K562 (cell line): ENCODE measurements around the gene EIPR1. TPM values are rescaled to one million over a fixed set of nuclear protein-coding genes. Genes with fewer than 3 reads are reported as not detected.

Experiments
- ATAC-seq: fragments of 200-7000 bp; cut with Tn5 transposase; 3 replicates; pipeline ENCODE4 v1.9.1; 2020; ENCODE audit warnings: moderate library complexity
- BruUV-seq: library from RNA; stranded (reverse); fragments of 400-500 nt; replicated peaks from 2 replicates; lab custom pipeline; 2021; lab: Mats Ljungman, UMichigan
- CTCF ChIA-PET: fragments of 300-600 bp; formaldehyde crosslinking; extraction: SDS; loops from one replicate; lab custom pipeline; 2021; ENCODE audit warnings: low intra/inter-chr PET ratio; lab: Yijun Ruan, JAX
- POLR2A ChIA-PET: fragments of 300-600, 350-650 bp; sonication (Branson Sonifier 250); formaldehyde crosslinking; extraction: SDS; loops from one replicate; lab custom pipeline; 2021; ENCODE audit warnings: antibody characterized with exemption, inconsistent platforms; lab: Yijun Ruan, JAX
- DNase-seq, 4 experiments: peaks; one replicate each; pipeline versions ENCODE4 v3.0.0 to v3.0.0-alpha.2; 2011 to 2018; ENCODE audit warnings: low spot score in 3 of 4, mixed read lengths in 3 of 4; ENCODE audit errors: extremely low read depth in 1 of 4
- FAIRE-seq: peaks from 2 replicates; lab custom pipeline; 2011; peaks lifted over from hg19 to GRCh38; lab: Jason Lieb, UNC
- H2AFZ ChIP-seq: 2 replicates; pipeline ENCODE4 v1.6.0; 2011; ENCODE audit warnings: low read depth, low read length, control low read depth, inconsistent platforms
- H3K27ac ChIP-seq: fragments of 200-600 bp; 3 replicates; pipeline ENCODE4 v1.8.0; 2011; ENCODE audit warnings: low read depth, mild to moderate bottlenecking, control low read depth, inconsistent platforms, low read length, moderate library complexity, mixed read lengths; ENCODE audit errors: extremely low read depth
- H3K27me3 ChIP-seq, 2 experiments: fragments of 300-600 bp in 1 of 2; 2 replicates in 1 of 2; 3 replicates in 1 of 2; pipeline versions ENCODE4 v1.6.0 to v1.8.0; 2011; ENCODE audit warnings: inconsistent platforms in 2 of 2, low read length in 2 of 2, mild to moderate bottlenecking in 1 of 2, mixed read lengths in 1 of 2, moderate library complexity in 1 of 2; ENCODE audit not compliant: control insufficient read depth in 2 of 2, insufficient read depth in 2 of 2
- H3K36me3 ChIP-seq: fragments of 300-600 bp; 3 replicates; pipeline ENCODE4 v1.8.0; 2011; ENCODE audit warnings: mild to moderate bottlenecking, low read length, inconsistent platforms; ENCODE audit not compliant: control insufficient read depth, insufficient read depth
- H3K4me1 ChIP-seq, 2 experiments: fragments of 200-600 bp in 1 of 2; replicated peaks in 1 of 2; 2 replicates in 1 of 2; 3 replicates in 1 of 2; pipeline versions ENCODE4 v1.5.1 to v1.8.0; 2011; ENCODE audit warnings: inconsistent platforms in 2 of 2, low read length in 2 of 2, mild to moderate bottlenecking in 1 of 2, mixed read lengths in 1 of 2, moderate library complexity in 1 of 2; ENCODE audit not compliant: control insufficient read depth in 2 of 2, insufficient read depth in 2 of 2
- H3K4me2 ChIP-seq: 2 replicates; pipeline ENCODE4 v1.6.1; 2011; ENCODE audit warnings: low read length, control low read depth, inconsistent platforms, mixed read lengths; ENCODE audit not compliant: insufficient read depth
- H3K4me3 ChIP-seq: fragments of 200-600 bp; sonication (generic), shearing (Covaris generic); 2 replicates; pipeline ENCODE4 v1.5.1; 2016; ENCODE audit warnings: control low read depth, inconsistent platforms
- H3K79me2 ChIP-seq: fragments of 200-600 bp; 3 replicates; pipeline ENCODE4 v1.8.0; 2011; ENCODE audit warnings: low read length, inconsistent platforms; ENCODE audit not compliant: control insufficient read depth, insufficient read depth
- H3K9ac ChIP-seq, 2 experiments: 2 replicates each; pipeline versions ENCODE4 v1.6.0 to v1.6.1; 2011; ENCODE audit warnings: low read depth in 2 of 2, low read length in 2 of 2, control low read depth in 1 of 2, inconsistent platforms in 1 of 2, mild to moderate bottlenecking in 1 of 2, mixed read lengths in 1 of 2; ENCODE audit not compliant: insufficient read depth in 1 of 2
- H3K9me1 ChIP-seq: one replicate; pipeline ENCODE4 v1.6.0; 2011; ENCODE audit warnings: inconsistent platforms, mild to moderate bottlenecking, low read length, moderate library complexity; ENCODE audit not compliant: control insufficient read depth, insufficient read depth
- H3K9me3 ChIP-seq: replicated peaks from 2 replicates; pipeline ENCODE4 v1.5.1; 2011; ENCODE audit warnings: low read depth, low read length, inconsistent platforms; ENCODE audit not compliant: control insufficient read depth, insufficient read depth
- H4K20me1 ChIP-seq: replicated peaks from 2 replicates; pipeline ENCODE4 v1.6.1; 2011; ENCODE audit warnings: low read length, inconsistent platforms, mixed read lengths; ENCODE audit not compliant: control insufficient read depth, insufficient read depth
- KAT8 ChIP-seq: fragments of 450-650 bp; IDR thresholded peaks from 2 replicates; pipeline ENCODE4 v1.6.1; 2016; ENCODE audit warnings: low read depth, mild to moderate bottlenecking
- SAFB2 ChIP-seq: fragments of 200-400 bp; formaldehyde crosslinking; IDR thresholded peaks from 2 replicates; pipeline ENCODE4 v1.6.1; 2018; ENCODE audit warnings: borderline replicate concordance, low read length, low read depth, moderate library complexity; ENCODE audit not compliant: severe bottlenecking
- ZBTB43 ChIP-seq: sonication (generic); formaldehyde crosslinking; IDR thresholded peaks from 2 replicates; pipeline ENCODE4 v1.8.0; 2023; ENCODE audit warnings: mild to moderate bottlenecking, missing genetic modification reagents
- ZNF778 ChIP-seq: fragments of 450-650 bp; formaldehyde crosslinking; IDR thresholded peaks from 2 replicates; pipeline ENCODE4 v1.4.0; 2020; ENCODE audit warnings: mild to moderate bottlenecking, moderate library complexity
- WGBS: fragments of 100-300 bp; shearing (Covaris generic); methylation state at CpG from one replicate; pipeline ENCODE4 v1.1.6; 2016; ENCODE audit warnings: low coverage, mixed read lengths; ENCODE audit not compliant: insufficient coverage; ENCODE audit errors: missing lambda C conversion rate; 5-methylcytosine and 5-hydroxymethylcytosine counted together
- in situ Hi-C: fragments of 300-500 bp; cut with MboI; formaldehyde crosslinking; loops from 4 replicates; pipeline ENCODE4 v1.15.0; 2018; ENCODE audit warnings: inconsistent platforms, mixed read lengths
- intact Hi-C: fragments of 100-400 bp; cut with micrococcal nuclease; formaldehyde crosslinking; loops from 2 replicates; pipeline ENCODE4 v1.14.2; 2022
- polyA plus RNA-seq, 8 experiments: library from polyadenylated mRNA; depleted of rRNA in 4 of 8; stranded (reverse) in 5 of 8; unstranded in 3 of 8; fragments of >200 nt; fragmentation: Nextera tagmentation in 2 of 8; fragmentation: Illumina TruSeq in 1 of 8; extraction: Ambion mirVana in 2 of 8; extraction: Trizol in 1 of 8; gene quantifications; 2 replicates each; pipeline versions ENCODE4 v1.2.1 to v1.2.3, GENCODE V29; 2011 to 2014; ENCODE audit warnings: inconsistent platforms in 1 of 8, missing spikeins in 1 of 8
- total RNA-seq, 7 experiments: library from RNA; depleted of rRNA in 6 of 7; stranded (reverse); fragments of >200 nt in 6 of 7; fragmentation: Illumina TruSeq in 2 of 7; extraction: Trizol in 2 of 7; gene quantifications; 2 replicates each; pipeline versions ENCODE4 v1.2.1 to v1.2.3, GENCODE V29; 2011 to 2021; ENCODE audit warnings: low replicate concordance in 1 of 7

EIPR1 gene
- total and polyA plus RNA-seq, 9 of the 15 experiments (the other 6 are each of a cell fraction or from before 2014, with no cell fraction given): 19.9 to 54.4 (median 35.9) TPM

- TF ChIP-seq SAFB2 (no peak), ZNF778 (CRISPR knock-in tag) (no peak), ZBTB43 (CRISPR knock-in tag) (no peak), KAT8 (no peak)
- Histone ChIP-seq H3K27me3 (no peaks in the 10 kb centered on the region), H3K9me3 (no peaks in the 10 kb centered on the region), H2AFZ (no peak overlapping the region), H3K79me2 (no peaks in the 10 kb centered on the region; the same call in 2 of the 3 replicates), H3K9ac (no peak overlapping the region), H3K4me2 (no peak overlapping the region), H3K4me3 (no peak overlapping the region), H3K27ac (no peak overlapping the region), H3K36me3 (peaks cover 4% of the 10 kb centered on the region; the same call in 1 of the 3 replicates), H3K9me1 (no peaks in the 10 kb centered on the region), H3K4me1 (no peaks in the 10 kb centered on the region; a peak in 1 of 5 replicates), H4K20me1 (no peaks in the 10 kb centered on the region; the same call in 1 of the 2 replicates)
- FAIRE-seq (no peak), ATAC-seq (no peak), DNase-seq (no peak)
- ChIA-PET CTCF (no interaction called here), POLR2A (interaction anchor here (0.6 kb wide), 1 partner anchor 18 kb away, joined by 4 read pairs; no protein-coding TSS in a partner anchor)
- in situ Hi-C loops: no loop called here
- WGBS: 85% methylated on average over 14 of the region's 15 CpGs
- intact Hi-C loops: no loop called here
- no TSS peak for BruUV-seq
These were observed 123.6 kb downstream of the EIPR1 start for GRCh38 chr2:3253913-3254441.
